ENCODE measurements around the gene NCOA5. TPM values are rescaled to one million over a fixed set of nuclear protein-coding genes. Genes with fewer than 3 reads are reported as not detected.
A peak's percentile ranks its signal among the peaks of the same experiment; 100 is the strongest.

The NCOA5 gene
- total RNA-seq, 1 experiment from 2014 or later = 52.5 TPM

GRCh38 chr20:46012921-46013320 is 76.8 kb downstream of the NCOA5 start:
- Mint-ChIP-seq H3K4me1 (ENCODE audit: low read depth, unreplicated experiment) (peaks cover 6% of the 10 kb centered on the region), H3K27ac (ENCODE audit: unreplicated experiment) (no peak overlapping the region), H3K36me3 (ENCODE audit: insufficient read depth, unreplicated experiment) (peaks cover 4% of the 10 kb centered on the region), H3K9me3 (ENCODE audit: unreplicated experiment) (peaks cover 9% of the 10 kb centered on the region), H3K27me3 (ENCODE audit: insufficient read depth, unreplicated experiment) (peaks cover 38% of the 10 kb centered on the region), H3K4me3 (ENCODE audit: unreplicated experiment) (no peak overlapping the region)
- H3K4me1 ChIP-seq = peaks cover 8% of the 10 kb centered on the region
- ChIA-PET CTCF (interaction anchor here (0.6 to 2.8 kb wide), 8 partner anchors 10 to 425 kb away, joined by 3 to 14 read pairs (median 6); no protein-coding TSS in a partner anchor), POLR2A (interaction anchor here (0.9 kb wide), 1 partner anchor 78 kb away, joined by 6 read pairs; no protein-coding TSS in a partner anchor)
- TF ChIP-seq CTCF (IDR thresholded peaks at IDR 0.05; ENCODE audit: insufficient read depth in 1 of 2, low read depth in 1 of 2, low read length in 1 of 2, severe bottlenecking in 1 of 2, unreplicated experiment in 1 of 2) = no peak
- no peak for DNase-seq
- no peaks in the 10 kb centered on the region for H3K9me3 ChIP-seq
- no peaks in the 10 kb centered on the region; the same call in 1 of the 2 replicates for H3K27me3 ChIP-seq (replicated peaks; ENCODE audit: control insufficient read depth, insufficient read depth, low read length)
- no peaks in the 10 kb centered on the region for H3K36me3 ChIP-seq (ENCODE audit: control insufficient read depth, insufficient read depth, low read length)
- intact Hi-C loops (cut with micrococcal nuclease; ENCODE audit: unreplicated experiment) = loop anchor here (5.0 to 10.0 kb wide), 2 partner anchors 41 to 342 kb away; partner anchors contain the start of gene ZNF335
- no peak overlapping the region for H3K4me3 ChIP-seq (ENCODE audit: low read depth, low read length)
- BruUV-seq (replicated peaks) = no TSS peak

GRCh38 chr20:46011631-46012482 is 77.9 kb downstream of the NCOA5 start:
- H3K27me3 Mint-ChIP-seq (ENCODE audit: insufficient read depth, unreplicated experiment) = peaks cover 38% of the 10 kb centered on the region
- H3K4me1 ChIP-seq = peaks cover 8% of the 10 kb centered on the region
- POLR2A ChIA-PET = no interaction called here
- H3K27ac Mint-ChIP-seq (ENCODE audit: unreplicated experiment) = no peak overlapping the region
- TF ChIP-seq CTCF (IDR thresholded peaks at IDR 0.05; ENCODE audit: insufficient read depth in 1 of 2, low read depth in 1 of 2, low read length in 1 of 2, severe bottlenecking in 1 of 2, unreplicated experiment in 1 of 2) = peak in 1 of 2 experiments; percentile 64
- H3K4me3 Mint-ChIP-seq (ENCODE audit: unreplicated experiment) = no peak overlapping the region
- peaks cover 6% of the 10 kb centered on the region for H3K4me1 Mint-ChIP-seq (ENCODE audit: low read depth, unreplicated experiment)
- no peaks in the 10 kb centered on the region for H3K9me3 ChIP-seq
- no TSS peak for BruUV-seq (replicated peaks)
- H3K9me3 Mint-ChIP-seq (ENCODE audit: unreplicated experiment) = peaks cover 9% of the 10 kb centered on the region
- CTCF ChIA-PET = interaction anchor here (1.1 to 2.8 kb wide), 4 partner anchors 11 to 41 kb away, joined by 4 to 14 read pairs (median 9); no protein-coding TSS in a partner anchor
- DNase-seq = peak; percentile 61 to 80
- no peak overlapping the region for H3K4me3 ChIP-seq (ENCODE audit: low read depth, low read length)
- no peaks in the 10 kb centered on the region; the same call in 1 of the 2 replicates for H3K27me3 ChIP-seq (replicated peaks; ENCODE audit: control insufficient read depth, insufficient read depth, low read length)
- no peaks in the 10 kb centered on the region for H3K36me3 ChIP-seq (ENCODE audit: control insufficient read depth, insufficient read depth, low read length)
- intact Hi-C loops (cut with micrococcal nuclease; ENCODE audit: unreplicated experiment) = loop anchor here (5.0 to 10.0 kb wide), 2 partner anchors 40 to 343 kb away; partner anchors contain the start of gene ZNF335
- H3K36me3 Mint-ChIP-seq (ENCODE audit: insufficient read depth, unreplicated experiment) = peaks cover 4% of the 10 kb centered on the region

Other genes starting within 250 kb of the NCOA5 start
- gene ACOT8, start 232.6 kb downstream of the NCOA5 start, total RNA-seq (2022) = 35.1 and 36.2 TPM in 2 replicates
- gene ZSWIM3, start 232.3 kb downstream of the NCOA5 start, total RNA-seq (2022) = 6.1 and 6.4 TPM in 2 replicates
- gene ZSWIM1, start 208.7 kb downstream of the NCOA5 start, total RNA-seq (2022) = 24.8 and 27.3 TPM in 2 replicates
- gene SPATA25, start 202.3 kb downstream of the NCOA5 start, total RNA-seq (2022) = 6.7 and 7.3 TPM in 2 replicates
- 12.6 TPM in 2 replicates for gene NEURL2, start 198.8 kb downstream of the NCOA5 start, total RNA-seq (2022)
- gene CTSA, start 198.6 kb downstream of the NCOA5 start, total RNA-seq (2022) = 282 and 294 TPM in 2 replicates
- 39.6 and 42.6 TPM in 2 replicates for gene PLTP, start 177.8 kb downstream of the NCOA5 start, total RNA-seq (2022)
- 66.5 and 75.9 TPM in 2 replicates for gene PCIF1, start 155.3 kb downstream of the NCOA5 start, total RNA-seq (2022)
- gene ZNF335, start 117.8 kb downstream of the NCOA5 start, total RNA-seq (2022) = 35.1 and 38.1 TPM in 2 replicates
- gene MMP9, start 81.1 kb downstream of the NCOA5 start, total RNA-seq (2022) = 0.16 TPM in 1 of 2 replicates, not detected in the other
- 0.56 and 1.9 TPM in 2 replicates for gene SLC12A5, start 60.7 kb downstream of the NCOA5 start, total RNA-seq (2022)
- not detected in 2 replicates for gene CD40, start 28.4 kb upstream of the NCOA5 start, total RNA-seq (2022)
- 0.11 TPM in 1 of 2 replicates, not detected in the other for gene CDH22, start 218.5 kb upstream of the NCOA5 start, total RNA-seq (2022)

All from Caco-2 (cell line).